Subcutaneous adipose tissue (tissue), 4 donors: ENCODE data around the gene DLGAP1. TPM values are rescaled to one million over a fixed set of nuclear protein-coding genes. Genes with fewer than 3 reads are reported as not detected.

ENCODE experiments used
- total RNA-seq, 4 donors: library from RNA; depleted of rRNA; stranded (reverse); fragments of >200 nt; gene quantifications; one replicate each; pipeline ENCODE4 v1.1.0, GENCODE V29; 2016
- TF ChIP-seq, protein P1 (sequence below): fragments of 450-650 bp; IDR thresholded peaks from one replicate; pipeline ENCODE4 v1.5.1; 2016; ENCODE audit warnings: low read depth, mild to moderate bottlenecking, control low read depth, antibody characterized with exemption, moderate library complexity

DLGAP1 gene
- total RNA-seq, 4 donors from 2014 or later, result 0.44 to 3.3 (median 0.99) TPM

DNA sequence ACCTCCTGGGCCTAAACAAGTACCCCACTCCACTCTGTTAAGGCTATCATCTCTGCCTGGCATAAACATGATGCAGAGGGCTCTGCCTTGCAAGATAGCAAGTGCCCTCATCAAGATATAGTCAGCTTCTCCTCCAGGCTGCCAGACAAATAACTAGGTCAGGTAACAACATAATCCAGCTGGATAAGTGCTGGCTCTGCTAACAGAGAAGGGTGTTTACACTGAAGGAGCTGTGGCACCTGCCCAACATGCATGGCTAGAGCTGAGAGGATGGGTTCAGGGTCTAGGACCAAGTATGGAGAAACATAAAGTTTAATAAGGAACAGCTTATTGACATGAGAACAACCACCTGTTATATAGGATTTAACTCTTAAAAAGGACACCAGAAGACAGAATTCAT lies 42.8 kb downstream of the DLGAP1 start:
- TF ChIP-seq, protein P1, sequence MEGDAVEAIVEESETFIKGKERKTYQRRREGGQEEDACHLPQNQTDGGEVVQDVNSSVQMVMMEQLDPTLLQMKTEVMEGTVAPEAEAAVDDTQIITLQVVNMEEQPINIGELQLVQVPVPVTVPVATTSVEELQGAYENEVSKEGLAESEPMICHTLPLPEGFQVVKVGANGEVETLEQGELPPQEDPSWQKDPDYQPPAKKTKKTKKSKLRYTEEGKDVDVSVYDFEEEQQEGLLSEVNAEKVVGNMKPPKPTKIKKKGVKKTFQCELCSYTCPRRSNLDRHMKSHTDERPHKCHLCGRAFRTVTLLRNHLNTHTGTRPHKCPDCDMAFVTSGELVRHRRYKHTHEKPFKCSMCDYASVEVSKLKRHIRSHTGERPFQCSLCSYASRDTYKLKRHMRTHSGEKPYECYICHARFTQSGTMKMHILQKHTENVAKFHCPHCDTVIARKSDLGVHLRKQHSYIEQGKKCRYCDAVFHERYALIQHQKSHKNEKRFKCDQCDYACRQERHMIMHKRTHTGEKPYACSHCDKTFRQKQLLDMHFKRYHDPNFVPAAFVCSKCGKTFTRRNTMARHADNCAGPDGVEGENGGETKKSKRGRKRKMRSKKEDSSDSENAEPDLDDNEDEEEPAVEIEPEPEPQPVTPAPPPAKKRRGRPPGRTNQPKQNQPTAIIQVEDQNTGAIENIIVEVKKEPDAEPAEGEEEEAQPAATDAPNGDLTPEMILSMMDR, result no peak

DNA sequence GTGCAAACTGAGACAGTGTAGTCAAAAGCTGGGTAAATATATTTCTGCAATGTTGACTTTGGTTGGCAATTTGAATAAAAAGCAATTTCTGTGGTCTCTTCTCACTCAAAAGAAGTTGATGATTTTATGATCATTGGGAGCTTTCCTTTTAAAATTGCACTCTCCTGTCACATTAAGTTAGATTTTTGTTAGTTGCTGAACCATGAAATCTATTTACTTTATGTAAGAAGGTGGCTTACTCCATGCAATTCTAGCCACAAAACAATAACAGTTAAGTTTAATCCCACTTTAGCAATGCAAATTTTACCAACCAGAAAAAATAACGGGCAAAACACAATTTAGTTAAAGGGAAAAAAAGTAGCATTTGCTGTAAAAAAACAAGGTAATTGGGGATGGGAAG lies 48.3 kb downstream of the DLGAP1 start:
- TF ChIP-seq, protein P1, result no peak

DNA sequence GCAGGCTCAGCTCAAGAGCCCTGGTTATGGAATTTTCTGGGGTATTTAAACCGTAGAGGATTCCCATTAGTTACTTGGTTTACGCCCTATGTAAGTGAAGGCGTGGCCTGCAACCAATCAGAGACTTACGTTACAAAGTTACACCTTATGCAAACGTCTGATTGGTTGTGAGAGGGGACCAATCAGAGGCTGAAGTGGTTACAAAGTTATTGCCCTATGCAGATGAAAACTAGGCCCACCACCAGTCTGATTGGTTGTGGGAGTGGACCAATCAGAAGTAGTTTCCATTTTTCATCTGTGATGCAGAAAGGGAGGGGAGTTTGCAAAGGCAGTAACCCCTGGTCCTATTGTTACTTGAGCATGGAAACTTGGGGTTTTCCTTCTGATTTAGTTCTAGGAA lies 49.1 kb downstream of the DLGAP1 start:
- TF ChIP-seq, protein P1, result no peak

DNA sequence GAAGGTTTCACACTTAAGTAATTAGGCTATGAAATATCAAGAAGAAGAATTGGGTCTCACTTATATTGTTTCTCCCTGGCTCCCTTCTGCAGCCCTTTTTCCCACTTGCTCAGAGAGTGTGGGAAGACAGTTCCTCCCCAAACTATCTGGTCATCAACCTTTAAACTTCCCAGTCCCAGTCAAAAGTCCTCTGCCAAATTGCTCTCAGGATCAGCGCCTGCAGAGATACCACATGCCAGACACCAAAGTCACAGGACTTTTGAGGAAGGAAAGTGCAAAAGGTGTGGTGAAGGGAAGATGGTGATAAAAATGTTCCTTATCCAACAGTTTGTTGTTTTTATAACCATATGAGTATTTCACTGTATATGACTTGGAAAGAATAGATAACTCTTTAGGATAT lies 51.3 kb downstream of the DLGAP1 start:
- TF ChIP-seq, protein P1, result no peak

DNA sequence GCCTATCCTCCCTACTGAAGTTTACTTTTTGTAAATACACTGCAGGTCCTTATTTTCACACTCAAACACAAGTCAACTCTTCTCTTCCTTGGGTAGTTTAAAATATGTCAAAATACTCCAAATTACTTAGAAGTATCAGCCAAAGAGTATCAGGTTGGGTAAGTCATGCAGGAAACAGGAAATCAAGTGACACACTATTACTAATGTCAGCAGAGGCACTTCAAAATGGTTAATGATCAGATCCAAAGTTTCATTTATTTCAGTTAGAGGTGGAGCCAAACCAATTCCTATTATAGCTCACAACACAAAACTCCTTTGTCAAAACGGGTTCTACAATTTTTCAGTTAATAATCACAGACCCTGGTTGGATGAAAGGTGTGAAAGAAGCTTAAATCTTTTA lies 54.2 kb downstream of the DLGAP1 start:
- TF ChIP-seq, protein P1, result no peak

DNA sequence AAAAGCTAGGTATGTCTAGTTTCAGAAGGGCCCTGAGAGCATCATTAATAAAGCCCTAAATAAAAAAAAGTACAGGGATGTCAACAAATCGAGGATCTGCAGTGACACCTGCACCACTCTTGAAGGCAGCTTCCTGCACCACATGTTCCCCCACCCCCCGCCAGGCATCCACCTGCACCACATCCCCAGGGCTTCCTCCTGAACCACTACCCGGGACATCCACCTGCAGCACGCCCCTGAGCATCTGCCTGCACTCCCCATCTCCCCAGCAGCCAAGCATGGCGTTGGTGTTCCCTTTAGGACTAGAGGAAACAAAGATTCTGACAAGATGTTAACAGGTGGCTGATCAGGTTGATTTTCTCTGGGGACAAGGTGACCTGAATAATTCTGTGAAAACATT lies 55.2 kb downstream of the DLGAP1 start:
- TF ChIP-seq, protein P1, result no peak

DNA sequence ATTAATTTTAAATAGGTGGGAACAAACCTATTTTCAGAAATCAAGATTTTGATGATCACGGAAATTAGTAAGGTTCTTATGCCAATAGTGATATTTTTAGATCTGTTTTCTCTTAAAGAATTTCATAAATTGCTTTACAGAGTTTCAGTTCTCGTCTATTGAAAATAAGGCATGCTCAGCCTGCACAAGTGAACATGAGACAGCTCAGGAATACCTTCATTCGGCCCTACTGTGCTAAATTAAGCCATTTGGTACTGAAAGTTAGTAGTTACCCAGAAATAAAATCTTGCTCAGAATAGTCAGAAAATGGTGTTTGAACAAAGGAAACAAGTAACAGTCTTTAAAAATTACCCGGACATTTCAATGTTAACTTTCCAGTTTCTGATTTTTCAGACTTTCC lies 60.4 kb downstream of the DLGAP1 start:
- TF ChIP-seq, protein P1, result no peak
